Activated CD8-positive, alpha-beta memory T cell treated with anti-CD3 and anti-CD28 coated beads for 1 hour (primary cell): Measurements from ENCODE around the gene ADGRG6.
"Not testable (repeated sequence)": the region's sequence is repeated elsewhere in the genome, so short reads cannot be mapped to it uniquely, and the experiment has no call there.

Experiments used
- DNase-seq, 2 donors: peaks; one replicate each; pipeline ENCODE4 v3.0.0-alpha.2; 2020; ENCODE audit warnings: low read depth in 1 of 2; ENCODE audit errors: extremely low read depth in 1 of 2

Gene ADGRG6

DNA sequence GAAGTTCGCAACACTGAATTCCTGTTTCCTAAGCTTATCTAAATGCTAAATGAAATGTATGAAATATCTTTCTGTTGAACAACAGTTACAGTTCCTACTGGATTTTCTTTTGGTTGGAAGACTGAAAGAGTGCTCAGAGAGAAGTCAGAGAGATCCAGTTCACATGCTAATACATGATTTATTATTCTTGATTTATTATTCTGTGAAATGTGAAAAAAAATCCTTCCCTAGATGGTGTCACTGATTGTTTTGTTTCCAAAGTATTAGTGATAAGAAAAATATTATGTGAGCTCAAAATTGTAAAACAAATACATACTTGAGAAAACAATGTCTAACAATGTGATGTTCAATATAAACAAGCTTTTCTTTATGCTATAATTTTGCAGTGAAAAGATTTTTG lies 42.1 kb downstream of the ADGRG6 start:
- no peak for DNase-seq

DNA sequence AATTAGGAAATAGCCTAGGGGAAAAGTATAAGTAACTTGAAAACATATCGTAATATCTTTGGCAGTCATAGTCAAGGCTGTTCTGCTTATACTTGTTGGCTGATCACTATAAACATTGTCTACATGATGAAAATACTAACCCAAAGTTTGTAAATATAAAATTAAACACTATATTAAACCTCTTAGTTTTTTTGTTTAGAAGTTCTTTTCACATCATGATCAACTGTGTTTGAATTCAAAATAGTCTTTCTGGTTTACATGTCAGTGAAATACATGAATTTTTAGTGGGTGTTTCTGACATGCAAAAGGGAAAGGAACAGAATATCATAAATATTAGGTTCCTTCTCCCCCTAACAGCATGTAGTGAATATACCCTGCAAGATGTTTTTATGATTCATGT lies 43.5 kb downstream of the ADGRG6 start:
- DNase-seq: no peak

DNA sequence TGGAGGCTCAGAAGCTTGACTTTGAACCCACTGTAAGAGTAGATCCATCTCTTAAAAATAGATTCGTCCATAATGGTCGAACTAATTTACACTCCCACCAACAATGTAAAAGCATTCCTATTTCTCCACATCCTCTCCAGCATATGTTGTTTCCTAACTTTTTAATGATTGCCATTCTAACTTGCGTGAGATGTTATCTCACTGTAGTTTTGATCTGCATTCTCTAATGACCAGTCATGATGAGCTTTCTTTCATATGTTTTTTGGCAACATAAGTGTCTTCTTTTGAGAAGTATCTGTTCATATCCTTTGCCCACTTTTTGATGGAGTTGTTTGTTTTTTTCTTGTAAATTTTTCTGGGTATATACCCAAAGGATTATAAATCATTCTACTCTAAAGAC lies 44.4 kb downstream of the ADGRG6 start:
- DNase-seq: not testable (repeated sequence)

DNA sequence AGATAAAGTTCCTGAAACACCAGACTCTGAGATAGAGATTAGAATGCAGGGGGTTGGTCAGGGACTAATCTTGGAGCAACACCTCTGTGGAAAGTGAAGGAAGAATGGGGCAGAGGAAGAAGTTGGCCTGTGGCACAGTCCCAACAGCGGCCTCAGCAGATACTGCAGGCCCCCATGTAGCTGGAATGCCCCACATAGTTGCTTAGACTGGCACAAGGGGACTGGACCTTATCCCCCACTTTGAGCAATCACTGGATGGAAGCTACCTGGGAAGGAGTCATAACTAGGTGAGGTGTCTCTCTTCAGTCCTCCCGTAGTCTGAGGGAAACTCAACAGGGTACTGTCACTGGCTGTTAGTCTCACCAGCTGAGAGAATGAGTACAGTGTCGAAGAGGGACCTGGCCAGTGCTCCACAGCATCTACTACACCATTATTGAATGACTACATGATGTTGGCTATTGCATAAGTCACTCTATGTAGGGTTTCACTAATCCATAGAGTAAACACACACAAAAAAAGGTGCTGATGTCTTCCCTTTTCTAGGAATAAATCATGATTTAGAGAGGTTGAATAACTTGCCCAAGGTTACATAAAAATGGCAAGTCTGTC lies 47.5 kb downstream of the ADGRG6 start:
- no peak for DNase-seq

DNA sequence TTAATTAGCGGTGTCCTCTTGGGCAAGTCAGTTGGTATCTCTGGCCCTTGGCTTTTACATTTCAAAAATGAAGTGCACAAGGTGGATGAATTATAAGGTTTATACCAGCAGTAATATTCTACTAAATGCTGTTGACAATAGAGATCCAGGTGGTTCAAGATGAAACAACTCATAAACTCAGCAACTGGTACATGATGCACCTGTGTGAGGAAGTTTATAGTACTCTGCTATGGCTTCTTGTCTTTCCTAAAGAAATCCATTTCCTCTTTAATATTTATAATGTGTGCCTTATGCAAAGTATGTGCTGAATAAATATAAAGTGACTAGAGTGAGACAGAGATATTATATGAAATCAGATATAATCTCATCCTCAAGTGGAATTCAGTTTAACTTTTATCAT lies 48.5 kb downstream of the ADGRG6 start:
- DNase-seq: no peak

DNA sequence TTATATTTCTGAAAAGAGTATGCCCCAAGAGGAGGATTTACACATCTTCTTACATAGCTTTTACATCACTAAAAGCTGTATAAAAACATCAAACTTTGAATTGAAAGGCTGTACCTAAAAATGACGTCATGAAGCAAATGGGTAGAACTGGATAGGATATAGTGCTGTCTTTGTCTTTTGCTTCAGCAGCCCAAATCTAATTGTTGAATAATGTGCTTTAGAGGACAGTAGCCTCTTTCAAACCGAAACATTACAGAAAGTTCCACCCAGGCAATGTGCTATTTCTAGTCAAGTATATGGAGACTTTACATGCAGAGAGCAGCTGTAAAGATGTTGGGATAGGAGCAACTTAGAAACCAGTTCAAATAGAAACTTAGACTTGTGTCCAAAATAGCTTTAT lies 51.9 kb downstream of the ADGRG6 start:
- DNase-seq: no peak

DNA sequence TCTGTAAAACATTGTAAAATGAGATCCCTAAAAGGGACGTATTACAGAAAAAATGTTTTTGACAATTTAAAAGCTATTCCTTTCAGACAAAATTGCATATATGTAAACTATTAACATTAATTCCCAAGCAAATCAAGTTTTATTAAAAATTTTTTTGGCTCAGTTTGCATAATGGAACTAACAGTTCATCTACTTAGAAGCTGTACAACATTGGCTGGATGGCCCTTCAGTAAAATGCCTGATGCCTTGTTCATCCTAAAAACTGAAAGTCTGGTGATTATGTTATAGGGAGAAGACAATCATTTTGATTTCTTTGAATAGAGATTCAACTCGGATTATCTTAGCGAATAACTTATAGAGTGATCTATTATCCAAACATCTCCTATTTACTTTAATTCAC lies 52.8 kb downstream of the ADGRG6 start:
- no peak for DNase-seq

DNA sequence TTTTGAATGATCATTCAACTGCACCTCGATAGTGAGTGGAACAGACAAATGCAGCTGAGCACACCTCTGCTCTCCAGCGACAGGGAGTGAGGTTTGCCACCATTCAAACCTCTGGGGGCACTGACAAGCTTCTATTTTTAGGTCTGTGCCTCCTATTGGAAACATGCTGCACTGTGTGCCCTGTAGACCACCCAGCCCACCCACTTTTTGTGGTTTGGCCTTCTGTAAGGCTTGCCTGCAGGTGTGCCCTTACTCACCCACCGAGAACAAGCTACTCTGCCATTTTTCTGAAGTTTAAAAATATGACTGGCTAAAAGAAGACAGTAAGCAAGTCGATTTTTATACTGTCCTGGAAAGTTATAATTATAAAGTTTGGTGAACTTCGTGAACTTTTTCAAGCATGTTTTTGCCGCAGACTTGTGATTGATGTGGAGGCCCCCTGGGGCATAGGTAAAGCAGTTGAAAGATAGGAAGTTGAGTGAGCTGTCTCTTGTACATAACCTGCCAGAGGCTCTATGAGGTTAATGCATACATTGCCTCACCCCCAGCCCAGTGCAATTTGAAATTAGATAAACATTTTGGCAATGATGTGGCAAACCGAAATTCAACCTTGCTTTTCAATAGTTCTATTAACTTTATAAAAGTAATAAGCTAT lies 53.8 kb downstream of the ADGRG6 start:
- DNase-seq: peak in 1 of 2 donors; percentile 8

DNA sequence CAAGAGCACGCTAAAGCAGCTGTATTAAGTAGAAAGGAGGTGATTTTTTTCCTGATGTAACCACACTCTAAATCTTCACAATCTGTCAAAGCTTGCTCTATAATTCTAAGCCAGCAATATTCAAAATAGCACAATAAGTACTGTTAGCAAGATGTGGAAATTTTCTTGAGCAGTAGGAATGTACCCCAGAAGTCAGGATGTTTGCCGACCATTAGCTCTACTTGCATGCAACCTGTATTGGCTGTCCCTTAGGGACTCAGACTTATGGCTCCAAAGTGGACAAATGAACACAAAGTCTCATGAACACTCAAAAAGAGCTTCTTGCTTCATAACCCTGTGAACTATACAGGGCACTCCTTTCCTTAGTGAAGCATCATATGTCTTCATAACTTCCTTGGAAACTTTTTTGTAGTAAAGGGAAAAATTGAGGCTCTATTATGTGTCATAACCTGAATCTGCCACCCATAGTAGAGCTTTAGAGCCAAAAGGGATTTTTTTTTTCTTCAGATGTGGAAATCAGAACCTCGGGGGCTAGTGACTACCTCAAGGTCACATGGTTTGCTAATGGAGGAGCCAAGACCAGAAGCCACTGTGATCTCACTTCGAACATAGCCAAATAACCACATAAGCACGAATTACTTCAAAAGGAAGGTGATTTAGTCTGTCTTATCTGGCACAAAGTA lies 54.5 kb downstream of the ADGRG6 start:
- no peak for DNase-seq

DNA sequence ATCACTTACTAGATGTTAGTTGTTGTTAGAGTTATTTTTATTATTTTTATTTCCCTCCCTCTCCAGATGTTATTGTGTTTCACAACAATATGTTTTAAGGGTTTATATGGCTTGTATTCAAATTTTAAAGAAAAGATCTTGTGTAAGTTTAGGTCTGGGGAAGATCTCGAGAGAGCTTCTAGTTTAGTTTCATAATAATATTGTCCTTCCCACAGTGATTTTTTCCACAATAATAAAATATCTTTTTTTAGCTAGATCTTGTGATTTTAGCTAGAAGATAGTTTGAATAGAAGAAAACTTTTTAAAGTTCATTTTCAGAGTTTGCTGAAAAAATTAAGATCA lies 55.0 kb downstream of the ADGRG6 start:
- DNase-seq: no peak

DNA sequence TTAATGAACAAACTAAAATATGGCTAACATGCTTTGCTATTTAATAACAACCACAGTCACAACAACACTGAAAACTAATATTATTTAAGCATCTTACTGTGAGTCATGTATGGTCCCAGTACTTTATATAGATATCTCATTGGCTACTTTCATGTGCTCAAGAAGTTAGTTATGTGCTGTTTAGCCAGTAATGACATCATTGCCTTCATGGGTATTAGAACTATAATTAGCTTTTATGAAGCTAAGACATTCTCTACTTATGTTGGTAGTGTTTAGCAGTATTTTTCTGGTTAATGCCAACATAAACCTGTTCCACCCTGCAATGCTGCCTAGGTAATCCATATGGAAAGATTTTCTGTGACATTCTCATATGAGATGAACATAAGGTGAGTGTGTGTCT lies 56.1 kb downstream of the ADGRG6 start:
- no peak for DNase-seq

DNA sequence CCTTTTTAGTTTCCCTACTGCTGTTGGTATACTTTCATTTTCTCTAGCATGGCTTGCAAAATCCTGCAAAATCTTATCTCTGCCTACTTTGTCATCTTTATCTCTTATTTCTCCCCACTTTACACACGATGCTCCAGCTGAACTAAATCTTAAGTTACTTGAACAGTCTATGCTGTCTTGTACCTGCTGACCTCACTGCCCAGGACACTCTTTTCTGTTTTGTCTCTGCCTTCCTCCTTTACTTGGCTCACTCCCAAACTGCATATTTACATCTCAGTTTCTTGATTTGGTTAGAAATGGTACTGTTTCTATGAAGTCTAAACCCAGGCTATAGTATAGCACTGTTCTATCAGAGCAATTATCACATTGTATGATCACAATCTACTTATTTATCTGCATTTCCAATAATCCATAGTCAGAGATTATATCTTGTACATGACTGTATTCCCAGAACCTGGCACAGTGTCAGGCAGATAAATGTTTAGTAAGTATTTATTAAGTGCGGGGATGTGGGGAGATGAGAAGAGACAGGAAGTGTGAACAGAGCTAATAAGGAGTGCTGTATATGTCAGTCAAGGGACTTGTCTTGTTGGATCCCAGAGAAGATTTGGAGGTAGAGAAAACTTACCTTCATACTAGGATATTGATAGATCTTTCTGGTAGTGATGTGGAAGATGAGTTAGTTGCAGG lies 57.6 kb downstream of the ADGRG6 start:
- DNase-seq: no peak

DNA sequence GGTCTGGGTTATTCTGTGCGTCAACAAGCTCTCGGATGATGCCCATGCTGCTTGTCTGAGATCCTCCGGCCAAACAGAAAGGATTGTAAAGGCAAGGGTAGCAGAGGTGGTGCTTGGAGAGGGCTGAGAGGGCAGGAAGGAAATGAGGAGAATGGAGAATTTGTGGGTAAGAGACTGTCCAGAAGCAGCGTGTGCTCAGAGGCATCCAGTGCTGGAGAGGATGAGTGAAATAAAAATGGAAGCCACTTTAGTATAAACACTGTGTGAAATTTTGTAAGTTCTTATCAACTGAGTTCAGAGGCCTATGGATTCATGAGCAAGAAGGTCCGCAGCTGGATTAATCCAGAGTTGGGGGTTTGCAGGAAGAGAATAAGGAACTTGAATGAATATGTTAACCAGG lies 59.5 kb downstream of the ADGRG6 start:
- no peak for DNase-seq

DNA sequence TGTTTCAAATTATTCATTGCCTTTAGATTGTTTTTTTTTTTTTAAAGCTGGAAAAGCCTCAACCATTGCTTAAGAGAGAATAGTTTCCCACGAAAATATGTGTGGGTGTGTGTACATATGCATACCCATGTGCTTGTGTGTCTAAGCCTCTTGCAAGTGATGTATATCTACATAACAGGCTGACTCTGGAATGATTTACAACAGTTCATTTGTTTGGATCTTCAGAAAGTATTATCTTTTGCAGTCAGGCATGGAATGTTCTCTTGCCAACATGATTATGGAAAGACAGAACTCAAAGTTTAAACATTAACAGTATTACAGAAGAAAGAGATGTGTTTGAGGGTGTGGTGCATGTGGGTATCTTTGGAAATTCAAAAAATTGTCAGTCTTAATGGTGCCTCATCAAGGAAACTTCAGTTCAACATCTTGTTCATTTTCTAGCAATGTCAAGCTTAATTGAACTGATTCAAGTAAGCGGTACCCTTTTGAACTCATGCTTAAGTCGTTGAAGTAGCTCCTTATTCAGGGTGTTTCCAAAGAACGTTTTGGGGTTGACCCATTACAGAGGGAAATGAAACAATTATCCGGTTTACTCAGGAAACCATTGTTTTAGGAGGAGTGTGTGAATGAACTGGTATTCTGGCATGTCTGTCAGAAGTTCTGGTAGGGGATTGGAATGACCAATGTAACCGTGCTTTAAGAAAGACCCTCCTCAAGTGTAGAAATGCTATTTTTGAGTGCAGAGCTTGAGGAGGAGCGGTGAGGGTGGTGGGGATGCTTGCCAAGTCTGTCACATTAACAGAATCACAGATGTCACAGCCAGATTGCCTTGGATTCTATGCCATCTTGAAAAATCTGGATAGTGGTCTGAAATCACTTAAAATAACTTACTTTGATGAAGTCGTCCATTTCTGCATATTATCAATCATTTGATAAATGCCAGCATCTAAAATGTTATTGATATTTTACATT lies 60.3 kb downstream of the ADGRG6 start:
- no peak for DNase-seq

DNA sequence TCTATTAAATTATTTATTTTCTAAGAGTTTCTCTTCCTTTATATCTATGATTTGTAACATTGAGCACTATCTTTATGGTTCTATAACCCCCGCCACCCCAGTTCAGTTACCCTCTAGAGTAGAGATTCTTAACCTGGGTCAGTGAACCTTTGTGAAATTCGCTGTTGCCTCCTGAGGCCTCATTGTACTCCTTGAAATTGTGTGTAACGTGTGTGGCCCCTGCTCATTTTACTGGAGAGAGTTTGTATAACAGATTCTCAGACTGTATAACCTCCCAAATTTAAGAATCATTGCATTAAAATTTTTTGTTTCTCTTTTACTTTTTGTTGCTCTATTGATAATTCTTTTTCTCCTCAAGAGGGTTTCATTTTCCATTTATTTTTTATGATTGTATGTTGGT lies 65.3 kb downstream of the ADGRG6 start:
- DNase-seq: no peak

DNA sequence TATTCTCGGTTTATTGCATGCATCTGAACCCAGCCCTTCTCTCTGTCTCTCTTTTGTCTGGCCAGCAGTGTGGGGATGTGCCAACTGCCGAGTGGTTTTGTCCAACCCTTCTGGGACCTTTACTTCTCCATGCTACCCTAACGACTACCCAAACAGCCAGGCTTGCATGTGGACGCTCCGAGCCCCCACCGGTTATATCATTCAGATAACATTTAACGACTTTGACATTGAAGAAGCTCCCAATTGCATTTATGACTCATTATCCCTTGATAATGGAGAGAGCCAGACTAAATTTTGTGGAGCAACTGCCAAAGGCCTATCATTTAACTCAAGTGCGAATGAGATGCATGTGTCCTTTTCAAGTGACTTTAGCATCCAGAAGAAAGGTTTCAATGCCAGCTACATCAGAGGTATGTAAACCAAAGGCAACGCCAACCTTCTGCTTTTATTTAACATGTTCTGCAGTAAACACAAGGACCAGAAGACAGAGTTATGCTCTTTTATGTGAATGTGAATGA lies 65.8 kb downstream of the ADGRG6 start:
- no peak for DNase-seq

DNA sequence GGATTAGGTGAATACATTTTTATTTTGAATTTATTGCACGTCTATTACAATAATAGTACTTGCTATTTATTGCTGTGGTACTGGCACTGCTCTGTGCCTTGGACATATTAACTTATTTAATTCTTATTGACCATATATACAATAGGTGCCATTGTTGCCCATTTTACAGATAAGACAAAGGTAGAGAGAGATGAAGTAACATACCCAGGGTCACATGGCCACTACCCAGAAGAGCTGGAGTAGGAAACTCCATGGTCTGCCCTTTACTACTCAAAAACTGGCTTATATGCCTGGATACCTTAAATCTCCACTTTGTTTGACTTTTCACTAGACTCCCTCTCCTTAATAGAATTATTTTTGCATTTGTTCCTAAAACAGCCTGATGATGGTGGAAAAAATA lies 67.5 kb downstream of the ADGRG6 start:
- DNase-seq: no peak

DNA sequence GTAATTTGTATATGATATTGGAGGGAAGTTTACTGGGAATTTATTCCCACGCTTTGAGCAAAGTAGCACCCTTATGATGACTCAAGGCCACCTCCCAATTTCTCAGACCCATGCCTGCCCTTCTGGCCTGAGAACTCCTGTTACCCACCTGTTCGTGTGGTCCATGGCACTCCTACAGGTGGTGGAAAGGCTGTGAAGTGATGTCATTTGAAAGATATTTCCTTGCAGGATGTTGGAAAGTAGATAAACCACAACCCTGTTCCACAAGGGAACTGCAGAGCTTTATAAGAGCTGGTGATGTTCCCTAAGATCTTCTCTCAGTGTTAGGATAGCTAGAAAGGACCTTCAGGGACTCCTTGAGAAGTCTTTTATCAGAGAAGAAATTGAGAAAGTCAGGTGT lies 70.5 kb downstream of the ADGRG6 start:
- DNase-seq: no peak

DNA sequence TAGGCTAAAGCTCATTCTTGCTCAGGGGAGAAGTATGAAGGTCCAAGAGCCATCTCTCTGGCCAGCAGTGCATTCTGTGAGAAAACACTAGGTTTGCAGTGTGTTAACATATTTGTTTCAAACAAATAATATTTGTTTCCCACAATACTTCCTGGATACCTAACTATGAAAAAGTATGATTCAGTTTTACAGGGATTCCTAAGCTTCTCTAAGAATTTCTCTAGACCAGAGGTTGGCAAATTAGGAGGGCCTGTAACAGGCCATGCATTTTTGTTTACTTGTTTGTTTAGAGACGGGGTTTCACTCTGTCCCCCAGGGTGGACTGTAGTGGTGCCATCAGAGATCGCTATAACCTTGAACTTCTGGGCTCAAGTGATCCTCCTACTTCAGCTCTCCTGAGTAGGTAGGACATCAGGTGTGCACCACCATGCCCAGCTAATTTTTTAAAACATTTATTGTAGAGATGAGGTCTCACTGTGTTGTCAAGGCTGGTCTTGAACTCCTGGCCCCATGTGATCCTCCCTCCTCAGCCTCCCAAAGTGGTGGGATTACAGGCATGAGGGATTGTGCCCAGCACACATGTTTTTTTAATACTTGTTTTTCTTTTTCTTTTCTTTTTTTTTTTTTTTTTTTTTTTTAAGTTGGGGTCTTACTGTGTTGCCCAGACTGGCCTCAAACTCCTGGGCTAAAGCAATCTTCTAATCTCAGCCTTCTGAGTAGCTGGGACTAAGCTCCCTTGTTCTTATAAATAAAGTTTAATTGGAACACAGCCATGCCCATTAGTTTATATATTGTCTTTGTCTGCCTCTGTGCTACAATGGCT lies 71.7 kb downstream of the ADGRG6 start:
- DNase-seq: no peak
